Left colon (tissue), 2 donors: ENCODE results near the gene COX5B. TPM values are rescaled to one million over a fixed set of nuclear protein-coding genes. Genes with fewer than 3 reads are reported as not detected.
"Not testable (repeated sequence)": the region's sequence is repeated elsewhere in the genome, so short reads cannot be mapped to it uniquely, and the experiment has no call there.

ENCODE experiments used
- ATAC-seq: fragments of 200-7000 bp; cut with Tn5 transposase; one replicate; pipeline ENCODE4 v1.9.1; 2020; ENCODE audit warnings: mild to moderate bottlenecking, moderate library complexity
- DNase-seq, 2 donors: peaks; one replicate each; pipeline ENCODE4 v3.0.0-alpha.2; 2020
- intact Hi-C, 2 donors: fragments of 100-400 bp; cut with DNase I in 1 of 2; cut with micrococcal nuclease in 1 of 2; formaldehyde crosslinking; loops; one replicate each; pipeline versions ENCODE4 v1.11.2 to v1.14.0; 2022; cut with DNase I, micrococcal nuclease
- long read RNA-seq: library from polyadenylated mRNA; unstranded; transcript quantifications from one replicate; pipeline ENCODE4 v2.0.0, GENCODE V29; 2021
- total RNA-seq, 2 donors: library from RNA; stranded (reverse); fragmentation: NEBNext Ultra II Directional; extraction: Animal tissue kit (Norgen Biotek cat#: 25700); gene quantifications; one replicate each; pipeline ENCODE4 v1.2.1, GENCODE V29; 2021
- donor health status: DM: no; HTN: no; CAD: no.
- donor health status: DM: yes; HTN: yes; CAD: no.

The COX5B gene, protein sequence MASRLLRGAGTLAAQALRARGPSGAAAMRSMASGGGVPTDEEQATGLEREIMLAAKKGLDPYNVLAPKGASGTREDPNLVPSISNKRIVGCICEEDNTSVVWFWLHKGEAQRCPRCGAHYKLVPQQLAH
- total RNA-seq: 100 to 1,000 TPM; 626 to 674 TPM
- long read RNA-seq, transcript COX5B-201 (4 exons, 712 nt): major isoform, 276 of 296 reads
- long read RNA-seq, partial matches to known transcripts: 8 of 296 reads
- long read RNA-seq, other reads (novel, unspliced or antisense): 8 of 296 reads

- intact Hi-C loops: no loop called here
- ATAC-seq (peak; percentile 91), DNase-seq (peak; percentile 99)
Measured at GRCh38 chr2:97645695-97646629, at the start of gene COX5B. Gene COX5B, plus strand, starts transcription at chr2:97646062. Its CDS starts 25 bp downstream, at chr2:97646087.

DNA sequence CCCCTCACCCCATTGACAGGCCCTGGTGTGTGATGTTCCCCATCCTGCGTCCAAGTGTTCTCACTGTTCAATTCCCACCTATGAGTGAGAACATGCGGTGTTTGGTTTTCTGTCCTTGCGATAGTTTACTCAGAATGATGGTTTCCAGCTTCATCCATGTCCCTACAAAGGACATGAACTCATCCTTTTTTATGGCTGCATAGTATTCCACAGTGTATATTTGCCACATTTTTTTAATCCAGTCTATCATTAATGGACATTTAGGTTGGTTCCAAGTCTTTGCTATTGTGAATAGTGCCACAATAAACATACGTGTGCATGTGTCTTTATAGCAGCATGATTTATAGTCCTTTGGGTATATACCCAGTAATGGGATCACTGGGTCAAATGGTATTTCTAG lies 49.7 kb upstream of the COX5B start:
- intact Hi-C loops, DNase-seq, ATAC-seq: not testable (repeated sequence)

DNA sequence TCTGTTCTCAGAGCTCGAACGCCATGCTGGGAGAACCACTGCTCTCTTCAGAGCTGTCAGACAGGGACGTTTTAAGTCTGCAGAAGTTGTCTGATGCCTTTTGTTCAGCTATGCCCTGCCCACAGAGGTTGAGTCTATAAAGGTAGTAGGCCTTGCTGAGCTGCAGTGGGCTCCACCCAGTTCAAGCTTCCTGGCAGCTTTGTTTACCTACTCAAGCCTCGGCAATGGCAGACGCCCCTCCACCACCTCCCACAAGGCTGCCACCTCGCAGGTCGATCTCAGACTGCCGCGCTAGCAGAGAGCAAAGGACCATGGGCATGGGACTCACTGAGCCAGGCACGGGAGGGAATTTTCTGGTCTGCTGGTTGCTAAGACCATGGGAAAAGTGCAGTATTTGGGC lies 44.3 kb upstream of the COX5B start:
- intact Hi-C loops, ATAC-seq, DNase-seq: not testable (repeated sequence)

DNA sequence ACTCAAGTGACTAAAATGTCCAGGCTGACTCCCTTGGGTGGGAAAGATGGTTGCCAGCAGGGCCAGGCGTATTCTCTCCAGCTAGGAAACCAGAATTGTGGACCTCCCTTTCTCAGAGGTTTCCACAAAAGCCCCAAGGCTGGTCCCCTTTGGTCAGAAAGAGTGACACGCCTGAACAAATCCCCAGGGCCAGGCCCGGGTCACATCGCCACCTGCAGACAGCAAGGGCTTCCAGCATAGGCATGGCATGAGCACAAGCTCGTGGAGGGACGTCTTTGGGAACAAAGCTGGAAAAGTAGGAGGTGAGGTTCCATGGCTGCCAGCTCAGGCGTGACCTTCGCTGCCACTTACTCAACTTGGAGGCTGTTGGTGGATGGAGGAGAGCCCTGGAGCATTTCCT lies 40.8 kb upstream of the COX5B start:
- DNase-seq, intact Hi-C loops: not testable (repeated sequence)
- peak; percentile 66 for ATAC-seq

- intact Hi-C loops, ATAC-seq, DNase-seq: not testable (repeated sequence)
Measured at GRCh38 chr2:97605524-97606339, 40.1 kb upstream of the COX5B start.

- DNase-seq, ATAC-seq, intact Hi-C loops: not testable (repeated sequence)
Measured at GRCh38 chr2:97608745-97609144, 37.1 kb upstream of the COX5B start.

GRCh38 chr2:97611895-97612294 lies 34.0 kb upstream of the COX5B start:
- intact Hi-C loops, ATAC-seq, DNase-seq: not testable (repeated sequence)

DNA sequence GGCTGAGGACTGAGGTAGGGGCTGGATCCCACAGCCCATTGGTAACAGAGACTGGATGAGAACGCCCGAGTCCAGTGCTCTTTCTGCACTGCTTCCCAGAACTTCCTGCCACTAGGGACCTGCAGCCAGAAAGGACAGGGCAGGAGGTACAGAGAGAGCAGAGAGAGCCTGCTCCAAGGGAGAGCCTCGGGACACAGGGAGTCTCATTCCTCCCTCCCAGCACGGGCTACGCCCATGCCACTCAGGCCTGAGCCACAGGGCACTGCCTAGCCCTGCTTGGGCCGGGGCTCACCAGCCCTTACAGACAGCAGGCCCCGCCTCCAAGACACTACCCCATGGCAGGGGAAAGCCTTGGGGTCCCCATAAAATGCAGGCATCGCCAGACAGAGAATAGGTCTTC lies 30.1 kb upstream of the COX5B start:
- peak; percentile 49 for ATAC-seq
- DNase-seq, intact Hi-C loops: not testable (repeated sequence)

DNA sequence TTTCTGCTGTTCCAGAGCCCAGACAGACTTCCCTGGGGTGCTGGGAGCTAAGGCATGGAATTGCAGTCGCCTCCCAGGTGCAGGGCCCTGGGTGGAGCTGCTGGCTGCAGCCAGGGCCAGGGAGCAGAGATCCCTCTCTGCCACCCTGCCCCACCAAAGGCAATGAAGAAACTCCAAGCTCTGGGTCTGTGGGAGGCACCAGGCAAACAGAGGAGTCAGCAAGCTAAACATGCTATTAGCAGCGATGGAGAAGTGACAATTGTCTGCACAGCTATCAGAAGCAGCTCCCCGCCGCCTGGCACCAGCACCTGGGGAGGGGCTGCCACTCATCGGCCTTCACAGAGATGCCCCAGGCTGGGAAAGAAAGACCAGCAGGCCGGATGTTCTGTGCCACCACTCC lies 28.0 kb upstream of the COX5B start:
- DNase-seq: no peak
- no peak for ATAC-seq
- intact Hi-C loops: no loop called here

GRCh38 chr2:97618939-97619827 lies 26.7 kb upstream of the COX5B start:
- peak; percentile 75 for ATAC-seq

DNA sequence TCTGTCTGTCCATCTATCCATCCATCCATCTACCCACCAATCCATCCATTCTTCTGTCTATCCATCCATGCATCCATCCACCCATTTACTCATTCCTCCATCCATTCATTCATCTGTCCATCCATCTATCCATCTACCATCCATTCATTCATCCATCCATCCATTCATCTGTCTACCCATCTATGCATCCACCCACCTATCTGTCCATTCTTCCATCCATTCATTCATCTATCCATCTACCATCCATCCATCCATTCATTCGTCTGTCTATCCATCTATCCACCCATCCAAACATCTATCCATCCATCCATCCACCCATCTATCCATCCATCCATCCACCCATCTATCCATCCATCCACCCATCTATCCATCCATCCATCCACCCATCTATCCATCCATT lies 25.4 kb upstream of the COX5B start:
- ATAC-seq, intact Hi-C loops, DNase-seq: not testable (repeated sequence)

More at GRCh38 chr2:97618939-97619827, 26.7 kb upstream of the COX5B start:
- DNase-seq, intact Hi-C loops: not testable (repeated sequence)

- DNase-seq, intact Hi-C loops, ATAC-seq: not testable (repeated sequence)
Measured at GRCh38 chr2:97622976-97623375, 22.9 kb upstream of the COX5B start.

- ATAC-seq, DNase-seq, intact Hi-C loops: not testable (repeated sequence)
Measured at GRCh38 chr2:97625354-97626048, 20.4 kb upstream of the COX5B start.

DNA sequence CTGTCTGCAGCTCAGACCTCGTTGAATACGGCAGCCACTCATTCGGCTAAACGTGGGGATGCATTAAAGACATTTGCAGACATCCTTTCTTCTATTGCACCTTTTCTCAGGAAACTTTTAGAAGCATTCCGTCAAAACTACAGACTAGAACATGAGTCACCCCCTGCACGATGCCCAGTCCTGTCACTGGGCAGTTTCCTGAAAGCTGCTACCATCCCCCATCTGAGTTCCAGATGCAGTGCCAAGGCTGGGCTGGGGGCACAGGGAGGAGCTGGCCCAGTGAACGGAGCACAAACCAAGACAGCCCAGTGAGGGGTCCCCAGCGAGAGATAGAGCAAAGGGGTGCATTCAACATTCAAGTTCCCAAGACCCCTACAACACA lies 19.8 kb upstream of the COX5B start:
- DNase-seq, ATAC-seq, intact Hi-C loops: not testable (repeated sequence)

DNA sequence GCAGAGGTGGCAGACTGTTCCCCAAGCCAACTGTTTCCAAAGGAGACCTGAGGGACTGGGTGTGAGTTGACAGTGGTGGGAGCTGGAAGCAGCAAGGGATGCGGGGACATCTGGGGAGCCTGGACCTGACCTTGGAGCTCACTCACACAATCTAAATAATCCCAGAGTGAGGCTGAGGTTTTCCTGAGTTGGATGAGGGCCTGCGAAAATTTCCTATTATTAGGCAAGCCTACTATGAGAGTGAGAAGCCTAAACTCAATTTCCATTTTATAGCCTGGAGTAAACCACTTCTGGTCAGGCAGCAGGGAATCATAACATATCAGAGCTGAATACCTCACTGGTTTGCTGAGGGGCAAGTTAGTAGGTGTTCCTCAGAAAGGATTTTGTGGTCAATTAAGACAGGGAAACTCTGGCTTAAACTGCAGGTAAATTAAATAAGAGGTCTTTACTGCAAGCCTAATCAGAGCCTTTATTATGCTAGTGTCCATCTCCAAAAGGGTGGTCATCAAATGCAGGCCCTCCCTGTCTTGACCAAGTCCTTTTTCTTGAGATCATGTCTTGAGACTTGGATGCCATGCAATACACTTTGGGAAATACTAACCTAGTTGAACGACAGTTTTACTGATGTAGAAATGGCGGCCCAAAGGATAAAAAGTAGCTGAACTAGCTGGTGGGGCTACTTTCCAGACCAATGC lies 1.7 kb upstream of the COX5B start:
- no peak for DNase-seq
- intact Hi-C loops: no loop called here
- no peak for ATAC-seq

- intact Hi-C loops: no loop called here
- peak; percentile 41 for ATAC-seq
- DNase-seq: no peak
Measured at GRCh38 chr2:97645112-97645694, 659 bp upstream of the COX5B start.
